ENCODE measurements around the gene PPP6R3. TPM values are rescaled to one million over a fixed set of nuclear protein-coding genes. Genes with fewer than 3 reads are reported as not detected.
A peak's percentile ranks its signal among the peaks of the same experiment; 100 is the strongest.
"Not testable (repeated sequence)": the region's sequence is repeated elsewhere in the genome, so short reads cannot be mapped to it uniquely, and the experiment has no call there.

PPP6R3 gene
- total RNA-seq, 1 donor from 2014 or later = 175 TPM

GRCh38 chr11:68436985-68437926, 23.3 kb upstream of the PPP6R3 start:
- DNase-seq = peak; percentile 93

- no peak for DNase-seq
Observed at GRCh38 chr11:68437927-68438657, 22.5 kb upstream of the PPP6R3 start.

GRCh38 chr11:68438658-68439259, 21.8 kb upstream of the PPP6R3 start:
- DNase-seq = no peak

GRCh38 chr11:68439355-68440065, 21.0 kb upstream of the PPP6R3 start:
- peak; percentile 30 for DNase-seq

- DNase-seq = no peak
Observed at GRCh38 chr11:68440224-68440623, 20.3 kb upstream of the PPP6R3 start.

GRCh38 chr11:68441466-68442230, 18.9 kb upstream of the PPP6R3 start:
- no peak for DNase-seq

GRCh38 chr11:68442433-68442832, 18.1 kb upstream of the PPP6R3 start:
- no peak for DNase-seq

GRCh38 chr11:68444566-68444965, 16.0 kb upstream of the PPP6R3 start:
- DNase-seq = no peak

- no peak for DNase-seq
Observed at GRCh38 chr11:68445531-68446035, 15.0 kb upstream of the PPP6R3 start.

- DNase-seq = no peak
Observed at GRCh38 chr11:68446046-68446725, 14.4 kb upstream of the PPP6R3 start.

GRCh38 chr11:68447015-68447801, 13.3 kb upstream of the PPP6R3 start:
- peak; percentile 87 for DNase-seq

- not testable (repeated sequence) for DNase-seq
Observed at GRCh38 chr11:68447914-68448313, 12.6 kb upstream of the PPP6R3 start.

GRCh38 chr11:68448604-68449011, 11.9 kb upstream of the PPP6R3 start:
- DNase-seq = no peak

GRCh38 chr11:68449951-68450350, 10.6 kb upstream of the PPP6R3 start:
- DNase-seq = no peak

- no peak for DNase-seq
Observed at GRCh38 chr11:68450711-68451110, 9.8 kb upstream of the PPP6R3 start.

- no peak for DNase-seq
Observed at GRCh38 chr11:68454767-68455166, 5.8 kb upstream of the PPP6R3 start.

- DNase-seq = no peak
Observed at GRCh38 chr11:68455485-68455884, 5.1 kb upstream of the PPP6R3 start.

- no peak for DNase-seq
Observed at GRCh38 chr11:68457216-68457897, 3.2 kb upstream of the PPP6R3 start.

GRCh38 chr11:68457898-68458249, 2.7 kb upstream of the PPP6R3 start:
- no peak for DNase-seq

GRCh38 chr11:68458340-68458739, 2.2 kb upstream of the PPP6R3 start:
- not testable (repeated sequence) for DNase-seq
